HG03175 (cell line): ENCODE data around the gene TRIO.

Experiments used
- ATAC-seq: cut with Tn5 transposase; IDR thresholded peaks from one replicate; pipeline ENCODE4 v1.9.1; 2021; ENCODE audit warnings: mild to moderate bottlenecking, moderate library complexity; ENCODE audit not compliant: unreplicated experiment

Gene TRIO

GRCh38 chr5:14145435-14146334 lies 2.5 kb downstream of the TRIO start:
- ATAC-seq: no peak

- ATAC-seq: no peak
These were observed 3.6 kb downstream of the TRIO start for GRCh38 chr5:14146725-14147124.

GRCh38 chr5:14147210-14147609 lies 4.1 kb downstream of the TRIO start:
- ATAC-seq: no peak

DNA sequence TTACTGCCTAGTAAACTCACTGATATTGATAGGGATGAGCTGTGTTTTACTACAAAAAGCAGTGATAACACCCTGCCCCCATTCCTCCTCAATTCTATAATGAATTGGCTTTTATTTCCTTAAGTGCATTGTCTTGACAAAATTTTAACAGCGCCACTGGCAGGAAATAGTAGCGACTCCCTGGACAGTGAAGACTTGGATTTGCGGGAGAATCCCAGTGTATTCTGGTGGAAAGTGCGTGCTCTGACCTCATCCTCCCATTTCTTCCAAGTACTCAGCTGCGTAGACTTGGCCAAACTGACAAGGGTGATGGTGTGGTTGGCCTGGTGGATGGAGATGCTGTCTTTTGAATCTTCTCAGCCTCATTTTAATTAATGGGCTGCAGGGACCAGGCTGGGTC lies 5.3 kb downstream of the TRIO start:
- no peak for ATAC-seq

- no peak for ATAC-seq
These were observed 5.9 kb downstream of the TRIO start for GRCh38 chr5:14148890-14149671.

DNA sequence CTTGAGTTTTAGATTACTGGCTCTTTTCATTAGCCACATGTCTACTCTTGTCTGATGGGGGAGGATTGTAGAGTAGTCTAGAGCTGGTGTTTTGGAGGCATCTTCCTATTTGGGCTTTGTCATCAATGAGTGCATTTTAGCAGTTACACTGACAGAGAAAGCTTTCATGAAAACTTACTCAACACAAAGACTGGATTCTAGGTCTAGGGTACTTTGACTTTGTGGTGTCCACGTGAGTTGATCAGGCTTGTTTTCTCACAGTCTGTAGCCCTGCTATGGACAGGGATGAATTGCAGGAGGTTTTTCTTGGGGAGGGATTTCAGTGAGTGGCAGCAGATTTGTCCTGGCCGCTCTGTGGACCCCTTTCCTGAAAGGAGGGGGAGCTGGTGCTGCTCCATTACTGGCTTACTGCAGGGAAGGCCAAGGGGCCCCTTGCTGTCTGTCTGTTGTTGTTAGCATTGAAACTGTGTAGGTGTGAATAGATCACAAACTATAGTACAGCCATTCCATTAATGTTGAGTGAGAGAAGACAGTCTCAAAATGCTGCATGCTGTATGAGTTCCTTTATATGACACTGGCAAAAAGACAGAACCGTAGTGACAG lies 6.6 kb downstream of the TRIO start:
- ATAC-seq: no peak

DNA sequence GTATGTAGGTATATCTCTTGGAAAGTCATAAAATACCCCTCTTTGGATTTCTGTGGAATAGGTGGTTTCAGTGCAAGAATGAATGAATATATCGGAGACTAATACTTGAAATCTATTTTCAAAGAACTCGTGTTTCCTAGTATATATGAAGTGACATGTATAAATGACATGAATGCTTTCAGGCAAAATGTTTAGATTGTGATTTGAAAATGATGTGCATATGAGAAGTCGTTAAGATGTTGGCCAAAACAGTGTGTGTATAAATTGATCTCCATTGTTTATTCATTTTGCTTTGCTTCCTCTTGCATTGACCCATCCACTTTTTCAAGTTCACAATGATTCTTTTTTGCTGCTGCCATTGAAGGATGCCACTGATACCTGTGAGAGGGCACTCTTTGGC lies 8.3 kb downstream of the TRIO start:
- no peak for ATAC-seq

DNA sequence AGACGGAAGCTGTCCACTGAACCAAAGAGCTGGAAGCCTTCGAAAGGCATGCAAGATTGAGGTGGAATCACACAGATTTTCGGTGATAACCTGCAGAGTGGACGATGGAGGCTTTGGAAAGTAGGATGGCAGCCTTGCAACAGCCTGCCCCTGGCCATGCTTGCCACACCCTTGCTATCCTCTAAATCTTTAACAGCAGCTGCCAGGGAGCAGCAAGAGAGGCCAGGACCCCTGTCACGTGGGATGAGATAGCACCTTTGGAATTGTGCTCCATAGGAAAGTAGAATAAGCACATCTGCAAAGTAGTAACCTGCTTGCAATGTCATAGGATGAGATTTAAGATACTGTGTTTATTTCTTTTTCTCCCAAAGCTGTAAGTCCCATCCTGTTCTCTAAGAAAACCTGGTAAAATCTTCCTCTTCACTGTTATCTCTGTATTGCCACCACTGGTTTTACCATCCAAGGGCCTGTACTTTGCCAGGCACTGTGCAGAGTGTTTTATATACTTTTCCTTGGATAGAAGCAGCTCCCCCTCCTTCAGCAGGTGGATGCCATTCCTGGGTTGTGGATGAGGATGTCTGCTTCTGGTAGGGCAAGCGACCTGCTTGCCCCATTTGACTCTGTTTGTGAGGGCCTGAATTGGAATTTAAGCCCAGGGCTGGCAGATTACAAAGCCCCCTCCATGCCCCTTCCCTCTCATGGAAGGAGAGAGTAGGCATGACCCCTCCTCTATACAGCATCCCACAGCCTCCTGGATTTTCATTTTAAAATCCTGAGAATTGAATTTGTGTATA lies 10.1 kb downstream of the TRIO start:
- ATAC-seq: no peak

DNA sequence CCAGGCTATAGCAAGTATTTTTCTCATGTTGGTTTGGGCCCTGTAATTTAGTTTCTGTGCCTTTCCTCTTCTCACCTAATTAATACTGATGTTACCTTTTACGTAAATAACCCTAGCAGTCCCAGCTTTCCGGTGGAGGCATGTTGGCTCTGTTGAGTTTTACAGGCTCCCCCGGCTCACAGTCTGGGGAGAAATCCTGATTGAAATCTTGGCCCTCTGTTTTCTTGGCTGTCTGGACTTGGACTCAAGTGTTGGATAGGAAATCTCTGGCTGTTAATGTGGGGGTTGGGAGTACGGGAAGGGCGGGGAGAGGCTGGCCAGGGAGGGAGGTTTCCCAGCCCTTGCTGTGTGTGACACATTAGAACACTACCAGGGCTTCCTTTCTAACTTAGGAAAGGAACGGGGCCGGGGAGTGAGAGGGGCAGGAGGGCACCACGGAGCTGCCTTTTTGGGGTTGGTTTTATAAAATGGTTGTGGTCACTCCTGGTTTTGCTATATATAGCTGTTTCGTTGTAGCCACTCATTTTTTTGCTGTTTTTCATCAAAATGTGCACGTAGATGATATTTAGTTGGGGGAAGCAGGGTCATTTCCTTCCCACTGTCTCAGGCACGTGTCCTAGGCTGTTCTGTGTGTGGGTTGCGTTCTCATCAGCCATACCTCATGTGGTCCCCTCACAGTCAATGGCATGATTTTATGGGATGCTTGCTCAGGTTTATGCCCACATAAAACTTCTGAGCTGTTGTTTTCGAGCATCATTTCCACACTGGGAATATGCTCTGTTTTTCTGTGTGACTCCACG lies 11.0 kb downstream of the TRIO start:
- ATAC-seq: no peak

- ATAC-seq: peak; percentile 67
These were observed 11.9 kb downstream of the TRIO start for GRCh38 chr5:14155075-14155474.

DNA sequence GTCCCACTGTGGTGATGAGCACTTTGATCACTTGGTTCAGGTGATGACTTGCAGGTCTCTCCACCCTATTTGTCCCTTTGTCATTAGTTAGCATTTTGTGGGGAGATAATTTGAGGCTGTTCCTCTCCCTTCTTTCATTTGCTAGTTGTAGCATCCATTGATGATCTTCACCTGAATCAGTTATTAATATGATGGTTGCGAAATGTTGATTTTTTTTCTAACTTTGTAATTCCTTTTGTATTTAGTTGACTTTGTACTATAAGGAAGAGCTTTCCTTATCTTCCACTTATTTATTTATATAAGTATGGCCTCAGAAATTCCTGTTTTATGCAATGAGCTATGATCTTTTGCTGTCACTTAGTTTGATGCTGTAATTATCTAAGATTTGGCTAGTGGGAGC lies 12.6 kb downstream of the TRIO start:
- no peak for ATAC-seq

- no peak for ATAC-seq
These were observed 13.1 kb downstream of the TRIO start for GRCh38 chr5:14156290-14156649.

- ATAC-seq: peak; percentile 65
These were observed 13.7 kb downstream of the TRIO start for GRCh38 chr5:14156650-14157492.

DNA sequence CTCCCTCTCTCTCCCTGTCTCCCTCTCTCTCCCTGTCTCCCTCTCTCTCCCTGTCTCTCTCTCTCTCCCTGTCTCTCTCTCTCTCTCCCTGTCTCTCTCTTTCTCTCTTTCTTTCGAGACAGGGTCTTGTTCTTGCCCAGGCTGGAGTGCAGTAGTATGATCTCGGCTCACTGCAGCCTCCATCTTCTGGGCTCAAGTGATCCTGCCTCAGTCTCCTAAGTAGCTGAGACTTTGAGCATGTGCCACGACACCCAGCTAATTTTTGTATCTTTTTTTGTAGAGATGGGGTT lies 14.3 kb downstream of the TRIO start:
- ATAC-seq: no peak

GRCh38 chr5:14158890-14159666 lies 15.9 kb downstream of the TRIO start:
- no peak for ATAC-seq

DNA sequence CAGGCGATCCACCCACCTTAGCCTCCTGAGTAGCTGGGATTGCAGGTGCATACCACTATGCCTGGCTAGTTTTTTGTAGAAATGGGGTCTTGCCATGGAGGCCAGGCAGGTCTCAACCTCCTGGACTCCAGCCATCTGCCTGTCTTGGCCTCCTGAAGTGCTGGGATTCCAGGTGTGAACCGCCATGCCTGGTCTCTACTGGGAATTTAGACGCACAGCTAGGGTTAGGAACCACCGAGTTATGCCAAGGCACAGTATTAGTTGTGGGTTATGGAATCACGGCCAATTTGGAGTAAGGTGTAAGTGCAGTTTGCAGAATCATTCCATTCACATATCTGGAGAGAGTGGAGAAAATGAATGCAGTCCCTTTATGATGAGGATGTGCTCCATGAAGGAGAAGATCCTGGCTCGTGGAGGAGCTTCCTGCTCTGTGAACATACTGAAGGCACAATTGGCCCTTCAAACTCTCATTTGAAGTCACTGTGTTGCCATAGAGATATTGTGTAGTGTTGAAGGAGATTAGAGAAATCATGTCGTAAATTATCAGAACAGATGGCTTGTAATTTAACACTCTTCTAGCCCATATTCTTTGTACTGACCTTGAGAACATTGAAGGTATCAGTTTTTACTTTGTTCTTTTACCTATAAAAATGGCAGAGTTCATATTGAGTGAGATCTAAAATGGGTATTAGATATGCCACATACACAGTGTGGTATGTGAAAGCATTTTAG lies 18.8 kb downstream of the TRIO start:
- ATAC-seq: no peak

DNA sequence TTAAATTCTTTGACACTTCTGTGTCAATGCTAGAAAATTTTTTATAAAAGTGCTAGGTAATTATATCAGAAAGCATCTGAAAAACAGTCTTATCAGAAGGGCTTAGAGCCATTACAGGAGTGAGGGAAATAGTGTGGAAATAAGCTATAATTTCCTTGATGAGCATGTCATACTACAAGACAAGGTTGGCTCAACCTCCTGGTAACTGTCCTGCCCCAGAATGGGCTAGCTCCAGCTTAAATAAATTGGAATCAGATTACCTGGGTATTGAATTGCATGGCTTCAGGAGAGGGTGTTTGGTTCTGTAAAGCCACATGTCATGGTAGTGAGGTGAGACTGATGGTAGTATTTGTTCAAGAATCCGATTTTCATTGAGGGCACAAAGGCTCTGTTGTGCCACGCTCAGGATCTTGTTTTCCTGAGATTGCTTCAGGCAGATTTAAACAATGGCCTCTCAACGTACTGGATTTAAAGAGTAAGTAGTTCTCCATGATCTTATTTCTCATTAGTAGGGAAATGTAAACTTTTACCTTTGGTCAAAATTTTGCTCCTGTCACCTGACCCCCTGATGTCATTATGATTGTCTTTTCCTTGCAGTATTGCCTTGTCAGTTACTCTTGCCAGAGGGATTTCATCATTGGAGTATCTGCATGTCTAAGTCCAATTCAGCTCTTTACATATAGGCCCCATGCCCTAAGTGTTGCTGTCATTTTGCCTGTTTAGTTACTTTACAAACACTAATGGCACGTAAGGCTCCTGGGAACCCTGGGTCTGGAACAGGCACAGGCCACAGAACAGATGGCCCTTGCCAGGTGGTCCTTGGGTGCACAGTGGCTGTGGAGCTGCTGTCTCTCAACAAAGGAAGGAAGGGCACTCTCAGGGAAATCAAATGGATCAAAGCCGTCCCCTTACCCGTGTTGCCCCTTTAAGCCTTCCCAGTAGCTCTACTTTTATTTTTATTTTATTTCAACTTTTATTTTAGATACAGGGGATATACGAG lies 21.3 kb downstream of the TRIO start:
- ATAC-seq: no peak
